ENCODE data around the gene C1orf35. TPM values are rescaled to one million over a fixed set of nuclear protein-coding genes. Genes with fewer than 3 reads are reported as not detected.
A peak's percentile ranks its signal among the peaks of the same experiment; 100 is the strongest.

Gene C1orf35
- total RNA-seq, 1 experiment from 2014 or later, result 31.0 TPM

DNA sequence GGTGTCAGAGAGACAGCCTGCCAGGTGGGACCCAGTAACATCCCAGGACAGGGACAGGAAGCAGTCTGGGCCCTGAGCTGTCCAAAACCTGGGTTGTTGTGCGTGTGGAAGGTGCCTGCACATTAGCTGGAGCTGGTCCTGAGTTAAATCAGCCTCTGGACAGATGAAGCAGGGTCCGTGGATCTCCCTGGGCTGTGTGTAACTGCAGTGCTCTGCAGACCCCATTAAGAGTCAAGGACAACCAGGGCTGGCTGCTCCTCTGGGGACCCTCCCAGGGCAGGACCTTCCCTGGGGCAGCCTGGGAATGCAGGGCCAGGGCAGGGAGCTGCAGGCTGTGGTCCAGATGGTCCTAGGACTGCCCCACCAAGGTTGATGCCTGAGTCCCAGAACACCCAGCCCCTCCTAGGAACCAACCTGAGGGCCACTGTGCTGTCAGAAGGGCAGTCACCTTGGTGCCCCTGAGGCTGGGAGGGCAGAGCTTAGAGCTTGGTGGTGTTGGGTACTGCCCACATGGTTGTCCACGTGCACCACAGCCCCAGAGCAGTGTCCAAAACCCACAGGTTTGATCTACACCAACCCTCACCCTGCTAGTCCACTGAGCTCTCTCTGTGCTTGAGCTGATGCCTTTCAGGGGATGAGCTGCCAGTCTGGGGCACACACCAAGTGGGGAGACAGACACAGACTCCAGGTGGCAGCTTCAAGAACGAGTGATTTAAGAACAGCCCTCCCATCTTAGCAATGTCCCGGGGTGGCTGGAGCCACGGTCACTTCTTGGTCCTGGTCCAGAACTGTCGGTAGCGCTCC, 3.1 kb upstream of the C1orf35 start:
- Histone ChIP-seq H2BK12ac (ENCODE audit: insufficient read length, low read depth, low read length) (no peak overlapping the region), H3K14ac (ENCODE audit: insufficient read depth, low read length) (no peak overlapping the region), H3K18ac (ENCODE audit: insufficient read length, low read depth, low read length) (no peak overlapping the region), H3T11ph (ENCODE audit: low read length) (no peak overlapping the region), H3K56ac (ENCODE audit: insufficient read length, low read depth, low read length) (no peak overlapping the region), H2AFZ (ENCODE audit: low read length) (no peak overlapping the region), H3K4me2 (ENCODE audit: insufficient read depth, insufficient read length, low read length) (no peak overlapping the region), H3K27ac (ENCODE audit: insufficient read length, low read depth, low read length) (no peak overlapping the region), H3K27me3 (ENCODE audit: insufficient read depth, low read length) (no peaks in the 10 kb centered on the region), H2AK5ac (ENCODE audit: insufficient read length, low read length) (no peak overlapping the region), H3K79me2 (ENCODE audit: insufficient read depth, low read length) (no peaks in the 10 kb centered on the region), H4K20me1 (ENCODE audit: control insufficient read depth, insufficient read depth, insufficient read length) (no peaks in the 10 kb centered on the region), H4K91ac (ENCODE audit: insufficient read length, low read depth, low read length) (no peak overlapping the region), H3K79me1 (ENCODE audit: insufficient read depth, low read depth, low read length, poor library complexity, severe bottlenecking) (peaks cover 3% of the 10 kb centered on the region), H3K4me1 (ENCODE audit: insufficient read depth, low read length) (no peaks in the 10 kb centered on the region), H4K8ac (replicated peaks; ENCODE audit: insufficient read length, low read depth, low read length) (no peak overlapping the region), H3K9me3 (ENCODE audit: control insufficient read depth, low read depth, low read length) (no peaks in the 10 kb centered on the region), H2BK120ac (ENCODE audit: low read depth, low read length, poor library complexity, severe bottlenecking) (no peak overlapping the region), H3K9ac (ENCODE audit: extremely low read depth, insufficient read length, low read length) (no peak overlapping the region), H2BK5ac (ENCODE audit: insufficient read length, low read length) (no peak overlapping the region), H3K23ac (ENCODE audit: insufficient read length, low read depth, low read length) (no peak overlapping the region), H3K23me2 (ENCODE audit: insufficient read length, low read depth, low read length, poor library complexity, severe bottlenecking) (peaks cover 14% of the 10 kb centered on the region), H3K4ac (ENCODE audit: low read depth, low read length) (no peak overlapping the region), H2BK15ac (ENCODE audit: low read depth, low read length) (no peak overlapping the region), H4K5ac (ENCODE audit: insufficient read length, low read depth, low read length) (no peak overlapping the region), H2BK20ac (ENCODE audit: low read depth, low read length, poor library complexity, severe bottlenecking) (no peak overlapping the region)
- Mint-ChIP-seq H3K4me3 (peak overlapping the region; percentile 25 to 32; a peak in 2 of 5 replicates), H3K27me3 (ENCODE audit: low read depth) (peaks cover 18% of the 10 kb centered on the region), H3K4me1 (peaks cover 25 to 26% of the 10 kb centered on the region in 2 experiments), H3K9me3 (no peaks in the 10 kb centered on the region), H3K36me3 (ENCODE audit: insufficient read depth in 1 of 3, low read depth in 3 of 3) (peaks cover 18 to 24% (median 21%) of the 10 kb centered on the region in 3 experiments; a peak in 6 of 7 replicates), H3K27ac (no peak overlapping the region; a peak in 1 of 7 replicates)
- TF ChIP-seq, protein P1, sequence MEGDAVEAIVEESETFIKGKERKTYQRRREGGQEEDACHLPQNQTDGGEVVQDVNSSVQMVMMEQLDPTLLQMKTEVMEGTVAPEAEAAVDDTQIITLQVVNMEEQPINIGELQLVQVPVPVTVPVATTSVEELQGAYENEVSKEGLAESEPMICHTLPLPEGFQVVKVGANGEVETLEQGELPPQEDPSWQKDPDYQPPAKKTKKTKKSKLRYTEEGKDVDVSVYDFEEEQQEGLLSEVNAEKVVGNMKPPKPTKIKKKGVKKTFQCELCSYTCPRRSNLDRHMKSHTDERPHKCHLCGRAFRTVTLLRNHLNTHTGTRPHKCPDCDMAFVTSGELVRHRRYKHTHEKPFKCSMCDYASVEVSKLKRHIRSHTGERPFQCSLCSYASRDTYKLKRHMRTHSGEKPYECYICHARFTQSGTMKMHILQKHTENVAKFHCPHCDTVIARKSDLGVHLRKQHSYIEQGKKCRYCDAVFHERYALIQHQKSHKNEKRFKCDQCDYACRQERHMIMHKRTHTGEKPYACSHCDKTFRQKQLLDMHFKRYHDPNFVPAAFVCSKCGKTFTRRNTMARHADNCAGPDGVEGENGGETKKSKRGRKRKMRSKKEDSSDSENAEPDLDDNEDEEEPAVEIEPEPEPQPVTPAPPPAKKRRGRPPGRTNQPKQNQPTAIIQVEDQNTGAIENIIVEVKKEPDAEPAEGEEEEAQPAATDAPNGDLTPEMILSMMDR (conservative IDR thresholded peaks at IDR 0.05), result no peak
- no CpG with 5 or more reads among the region's 8 CpGs for WGBS (ENCODE audit: extremely low coverage, insufficient read length, low lambda C conversion rate)
- DNase-seq, result no peak
